Calu3 (cell line): ENCODE data around the gene IGFBP4. TPM values are rescaled to one million over a fixed set of nuclear protein-coding genes. Genes with fewer than 3 reads are reported as not detected.

ENCODE experiments used
- BruUV-seq: library from RNA; stranded (reverse); fragments of 400-500 nt; replicated peaks from 2 replicates; lab custom pipeline; 2021; lab: Mats Ljungman, UMichigan
- CTCF ChIA-PET: fragments of 300-600 bp; sonication (Branson Sonifier 250); formaldehyde crosslinking; loops from one replicate; lab custom pipeline; 2022; ENCODE audit warnings: antibody characterized with exemption; lab: Charles Lee
- DNase-seq: peaks from one replicate; pipeline ENCODE4 v3.0.0; 2022
- H3K27ac Mint-ChIP-seq: one replicate; pipeline ENCODE4 v1.8.0; 2022; ENCODE audit warnings: mixed read lengths; ENCODE audit not compliant: unreplicated experiment
- H3K27me3 Mint-ChIP-seq: one replicate; pipeline ENCODE4 v1.8.0; 2022; ENCODE audit warnings: mixed read lengths; ENCODE audit not compliant: unreplicated experiment
- H3K36me3 Mint-ChIP-seq: one replicate; pipeline ENCODE4 v1.8.0; 2022; ENCODE audit warnings: mild to moderate bottlenecking, moderate library complexity, mixed read lengths; ENCODE audit not compliant: insufficient read depth, unreplicated experiment
- H3K4me1 Mint-ChIP-seq: one replicate; pipeline ENCODE4 v1.8.0; 2022; ENCODE audit warnings: mild to moderate bottlenecking, low read depth, mixed read lengths; ENCODE audit not compliant: unreplicated experiment
- H3K4me3 Mint-ChIP-seq: one replicate; pipeline ENCODE4 v1.8.0; 2022; ENCODE audit warnings: mild to moderate bottlenecking, low read depth, moderate library complexity, mixed read lengths; ENCODE audit not compliant: unreplicated experiment
- H3K9me3 Mint-ChIP-seq: one replicate; pipeline ENCODE4 v1.8.0; 2022; ENCODE audit warnings: low read depth, mixed read lengths; ENCODE audit not compliant: unreplicated experiment
- CTCF ChIP-seq: fragments of 200-600 bp; IDR thresholded peaks from one replicate; pipeline ENCODE4 v1.8.0; 2022; ENCODE audit warnings: antibody characterized with exemption; ENCODE audit not compliant: unreplicated experiment
- intact Hi-C: fragments of 100-400 bp; cut with micrococcal nuclease; formaldehyde crosslinking; loops from one replicate; pipeline ENCODE4 v1.10.0; 2022; ENCODE audit not compliant: unreplicated experiment
- total RNA-seq: library from RNA; stranded (reverse); gene quantifications from 2 replicates; pipeline ENCODE4 v1.2.3, GENCODE V29; 2022

Gene IGFBP4
- total RNA-seq, 1 experiment from 2014 or later: 33.9 TPM

GRCh38 chr17:40498281-40499084, 55.2 kb downstream of the IGFBP4 start:
- peaks cover 83% of the 10 kb centered on the region for H3K27me3 Mint-ChIP-seq
- TF ChIP-seq CTCF: no peak
- no peaks in the 10 kb centered on the region for H3K36me3 Mint-ChIP-seq
- intact Hi-C loops: loop anchor here (1.0 to 10.0 kb wide), 3 partner anchors 12 to 864 kb away; partner anchors contain the start of gene STARD3
- peak overlapping the region; percentile 33 for H3K4me3 Mint-ChIP-seq
- H3K9me3 Mint-ChIP-seq: peaks cover 3% of the 10 kb centered on the region
- no TSS peak for BruUV-seq
- peaks cover 20% of the 10 kb centered on the region for H3K4me1 Mint-ChIP-seq
- no peak overlapping the region for H3K27ac Mint-ChIP-seq
- no peak for DNase-seq
- CTCF ChIA-PET: interaction anchor here (0.7 to 16.2 kb wide), 34 partner anchors 8 to 823 kb away, joined by 3 to 392 read pairs (median 5); partner anchors contain the start of genes IGFBP4, SMARCE1 and TOP2A

- peak; percentile 100 for DNase-seq
- Mint-ChIP-seq H3K4me1 (peaks cover 20% of the 10 kb centered on the region), H3K9me3 (peaks cover 3% of the 10 kb centered on the region), H3K27ac (no peak overlapping the region), H3K27me3 (peaks cover 82% of the 10 kb centered on the region), H3K36me3 (no peaks in the 10 kb centered on the region), H3K4me3 (peak overlapping the region; percentile 33)
- CTCF ChIA-PET: interaction anchor here (0.5 to 16.2 kb wide), 64 partner anchors 8 to 1300 kb away, joined by 3 to 392 read pairs (median 4); partner anchors contain the start of genes ERBB2, IGFBP4, LRRC3C and MIEN1
- intact Hi-C loops: loop anchor here (1.0 to 10.0 kb wide), 4 partner anchors 11 to 865 kb away; partner anchors contain the start of gene STARD3
- TF ChIP-seq CTCF: no peak
- BruUV-seq: no TSS peak
These were observed 56.4 kb downstream of the IGFBP4 start for GRCh38 chr17:40499551-40500189.

- CTCF ChIA-PET: interaction anchor here (0.5 to 16.2 kb wide), 35 partner anchors 10 to 1300 kb away, joined by 3 to 392 read pairs (median 6); partner anchors contain the start of genes IGFBP4, MIEN1, PGAP3 and RPL19
- H3K9me3 Mint-ChIP-seq: peaks cover 1% of the 10 kb centered on the region
- no peak for DNase-seq
- H3K4me3 Mint-ChIP-seq: peak overlapping the region; percentile 33
- no peak overlapping the region for H3K27ac Mint-ChIP-seq
- intact Hi-C loops: loop anchor here (1.0 kb wide), 1 partner anchor 560 kb away; no protein-coding TSS in a partner anchor
- peaks cover 77% of the 10 kb centered on the region for H3K27me3 Mint-ChIP-seq
- TF ChIP-seq CTCF: no peak
- peaks cover 20% of the 10 kb centered on the region for H3K4me1 Mint-ChIP-seq
- H3K36me3 Mint-ChIP-seq: no peaks in the 10 kb centered on the region
- BruUV-seq: no TSS peak
These were observed 56.9 kb downstream of the IGFBP4 start for GRCh38 chr17:40500190-40500589.

GRCh38 chr17:40500709-40501108, 57.5 kb downstream of the IGFBP4 start:
- CTCF ChIA-PET: interaction anchor here (0.6 to 16.2 kb wide), 17 partner anchors 8 to 813 kb away, joined by 3 to 392 read pairs (median 7); partner anchors contain the start of gene PGAP3
- no peaks in the 10 kb centered on the region for H3K9me3 Mint-ChIP-seq
- H3K27me3 Mint-ChIP-seq: peaks cover 77% of the 10 kb centered on the region
- peak overlapping the region; percentile 33 for H3K4me3 Mint-ChIP-seq
- TF ChIP-seq CTCF: no peak
- peaks cover 20% of the 10 kb centered on the region for H3K4me1 Mint-ChIP-seq
- DNase-seq: no peak
- BruUV-seq: no TSS peak
- H3K27ac Mint-ChIP-seq: no peak overlapping the region
- no peaks in the 10 kb centered on the region for H3K36me3 Mint-ChIP-seq
- intact Hi-C loops: loop anchor here (1.0 kb wide), 1 partner anchor 560 kb away; no protein-coding TSS in a partner anchor
